Left forelimb (tissue), 1 donor: ENCODE data around the gene LGALSL.
A peak's percentile ranks its signal among the peaks of the same experiment; 100 is the strongest.

ENCODE experiments used
- DNase-seq: peaks from one replicate; pipeline ENCODE4 v3.0.0-alpha.2; 2018; ENCODE audit warnings: low spot score

LGALSL gene

GRCh38 chr2:64471600-64471999, 17.6 kb downstream of the LGALSL start:
- DNase-seq, result no peak

- no peak for DNase-seq
These were observed 18.9 kb downstream of the LGALSL start for GRCh38 chr2:64472881-64473280.

DNA sequence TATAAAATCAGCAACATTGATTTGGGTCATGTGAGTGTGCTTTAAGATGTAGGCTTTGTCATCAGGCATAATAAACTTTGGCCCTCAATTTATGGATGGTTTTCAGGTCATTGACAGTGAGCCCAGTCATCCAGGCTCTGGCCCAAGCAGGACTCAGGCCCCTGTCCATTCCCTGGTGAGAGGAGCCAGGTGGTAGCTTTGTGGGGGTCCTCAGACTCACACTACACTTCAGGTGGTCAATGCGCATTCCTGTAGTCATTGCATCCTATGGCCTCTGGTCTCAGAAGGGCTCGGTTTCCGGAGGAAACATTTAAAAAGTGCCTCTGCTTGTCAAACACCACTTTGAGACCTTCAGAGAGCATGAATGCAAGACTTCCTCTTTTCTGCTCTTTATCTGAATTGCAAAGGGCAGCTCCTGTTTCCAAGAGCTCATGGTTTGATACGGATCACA, 20.2 kb downstream of the LGALSL start:
- DNase-seq, result no peak

GRCh38 chr2:64474636-64475035, 20.7 kb downstream of the LGALSL start:
- DNase-seq, result no peak

DNA sequence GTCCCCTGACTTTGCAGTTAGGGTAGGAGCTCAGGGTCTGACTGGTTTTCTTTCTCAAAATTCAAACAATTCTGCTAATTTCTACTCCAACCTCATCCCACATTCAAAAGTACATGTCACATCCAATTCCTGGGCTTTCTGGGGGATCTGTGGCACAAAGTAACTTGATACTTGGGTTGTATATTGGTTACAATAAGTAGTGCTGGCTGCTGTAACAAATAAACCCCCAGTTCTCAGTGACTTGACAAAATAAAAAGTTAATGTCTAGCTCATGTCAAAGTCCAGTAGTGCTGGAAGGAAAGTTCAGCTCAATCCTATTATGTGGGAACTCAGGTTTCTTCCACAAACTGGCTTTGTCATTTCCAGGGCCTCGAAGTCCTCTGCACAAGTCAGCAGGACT, 23.1 kb downstream of the LGALSL start:
- no peak for DNase-seq

DNA sequence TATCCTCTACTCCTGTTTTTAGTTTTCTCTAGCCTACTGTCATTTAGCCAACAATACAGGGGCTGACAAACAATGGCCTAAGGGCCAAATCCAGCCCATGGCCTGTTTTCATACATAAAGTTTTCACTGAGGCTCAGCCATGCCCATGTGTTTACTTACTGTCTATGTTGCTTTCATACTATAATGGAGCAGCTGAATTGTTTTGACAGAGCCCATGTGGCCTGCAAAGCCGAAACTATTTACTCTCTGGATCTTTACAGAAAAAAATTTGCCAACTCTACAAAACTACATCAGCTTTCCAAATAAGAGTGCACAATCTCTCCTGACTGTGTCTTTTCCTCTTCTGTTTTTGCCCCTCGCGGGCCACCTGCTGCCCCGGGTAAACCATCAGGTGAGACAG, 24.0 kb downstream of the LGALSL start:
- no peak for DNase-seq

DNA sequence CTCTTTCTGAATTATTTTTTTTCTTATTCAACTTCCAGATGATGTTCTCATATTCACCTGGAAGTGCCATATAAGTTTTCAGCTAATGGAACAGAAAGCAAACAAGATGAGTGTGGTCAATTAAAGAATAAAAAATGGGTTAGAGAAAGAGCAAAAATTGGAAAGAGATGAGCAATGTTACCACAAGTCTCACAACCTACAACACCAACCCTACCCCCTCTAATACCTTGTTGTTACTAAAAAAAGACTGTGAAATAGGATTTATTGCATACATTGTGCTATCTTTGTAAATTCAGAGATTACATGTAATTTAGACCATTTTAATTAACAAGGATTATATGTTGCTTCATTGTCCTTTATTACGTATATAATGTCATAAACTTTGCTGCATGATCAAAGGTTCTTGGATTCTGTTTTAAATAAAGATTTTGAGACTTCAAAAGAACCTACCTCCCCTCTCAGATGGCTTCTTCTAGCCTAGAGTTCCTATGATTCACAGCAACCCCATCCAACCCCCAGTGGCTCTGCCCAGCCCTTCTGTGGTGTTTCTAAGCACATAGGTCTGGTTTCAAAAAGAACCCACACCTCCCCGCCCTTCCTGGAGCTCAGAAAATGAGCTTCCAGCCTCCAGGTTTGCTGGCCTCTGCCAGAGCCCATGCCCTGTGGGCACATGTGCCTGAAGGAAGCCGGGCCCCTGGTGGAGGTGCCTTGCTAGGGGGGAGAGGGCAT, 24.7 kb downstream of the LGALSL start:
- DNase-seq, result no peak

GRCh38 chr2:64479259-64480117, 25.5 kb downstream of the LGALSL start:
- DNase-seq, result no peak

- no peak for DNase-seq
These were observed 27.7 kb downstream of the LGALSL start for GRCh38 chr2:64481665-64482064.

DNA sequence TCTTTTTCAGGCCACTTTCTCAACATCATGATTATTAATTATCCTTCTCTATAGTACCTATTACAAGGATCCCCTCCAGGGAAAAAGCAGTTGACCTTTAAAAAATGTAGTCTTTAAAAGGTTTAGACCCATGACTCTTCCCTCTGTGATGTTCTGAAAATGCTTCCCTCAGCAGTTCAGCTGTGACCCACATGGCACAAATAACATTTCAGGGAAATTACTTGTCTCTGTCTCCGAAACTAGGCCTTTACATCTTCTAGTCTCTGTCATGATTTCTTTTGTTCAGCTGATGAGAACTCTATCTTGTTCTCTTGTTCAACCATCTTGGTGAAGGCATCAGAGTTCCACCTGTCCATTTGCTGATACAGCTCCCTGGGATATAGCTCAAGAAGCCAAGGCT, 28.3 kb downstream of the LGALSL start:
- no peak for DNase-seq

DNA sequence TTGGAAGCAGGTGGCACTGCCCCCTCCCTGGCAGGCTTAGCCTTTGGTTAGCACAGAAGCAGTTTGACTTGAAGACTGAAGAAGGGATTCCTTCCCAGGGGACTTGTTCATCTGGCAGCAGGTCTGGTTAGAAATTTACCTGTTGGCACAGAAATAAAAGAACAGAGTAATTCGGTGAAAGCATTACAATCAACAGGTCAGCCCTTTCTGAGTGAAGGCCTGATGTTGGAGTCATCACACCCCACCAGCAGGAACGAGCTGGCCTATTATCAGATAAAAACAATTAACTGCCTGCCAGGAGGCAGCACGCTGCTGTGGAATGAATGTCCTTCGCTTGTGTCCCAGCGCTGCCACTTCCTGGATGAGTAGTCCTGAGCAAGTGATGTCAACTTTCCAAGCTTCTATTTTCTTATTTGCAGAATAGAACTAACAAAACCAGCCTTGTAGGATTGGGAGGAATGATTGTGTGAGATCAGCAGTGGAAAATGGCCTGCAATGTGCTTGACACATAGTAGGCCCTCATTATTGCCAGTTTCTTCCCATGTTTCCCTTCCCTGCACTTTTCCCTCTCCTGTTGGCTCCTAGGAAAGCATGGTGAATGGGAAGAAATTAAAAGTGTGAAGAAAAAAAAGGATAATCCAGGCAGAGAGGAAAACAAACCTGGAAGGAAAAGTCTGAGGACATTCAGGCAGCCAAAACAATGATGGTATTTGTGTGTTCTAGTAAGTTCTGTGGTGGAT, 29.0 kb downstream of the LGALSL start:
- DNase-seq, result no peak

DNA sequence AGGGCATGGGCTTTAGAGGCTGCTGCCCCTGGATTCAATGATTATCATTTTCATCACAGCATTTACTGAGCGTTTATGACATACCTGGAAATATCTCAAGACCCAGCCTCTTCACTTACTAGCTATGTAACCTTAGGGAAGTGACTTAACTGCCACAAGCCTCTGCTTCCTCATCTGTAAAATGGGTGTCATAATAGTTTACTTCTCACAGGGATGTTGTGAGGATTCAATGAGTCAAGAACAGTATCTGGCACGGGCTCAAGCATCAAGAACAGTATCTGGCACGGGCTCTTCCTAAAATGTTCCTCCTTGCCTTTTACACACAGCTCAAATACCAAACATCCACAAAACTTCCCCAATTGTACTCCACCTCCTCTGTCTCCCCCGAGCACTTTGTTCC, 31.4 kb downstream of the LGALSL start:
- no peak for DNase-seq

DNA sequence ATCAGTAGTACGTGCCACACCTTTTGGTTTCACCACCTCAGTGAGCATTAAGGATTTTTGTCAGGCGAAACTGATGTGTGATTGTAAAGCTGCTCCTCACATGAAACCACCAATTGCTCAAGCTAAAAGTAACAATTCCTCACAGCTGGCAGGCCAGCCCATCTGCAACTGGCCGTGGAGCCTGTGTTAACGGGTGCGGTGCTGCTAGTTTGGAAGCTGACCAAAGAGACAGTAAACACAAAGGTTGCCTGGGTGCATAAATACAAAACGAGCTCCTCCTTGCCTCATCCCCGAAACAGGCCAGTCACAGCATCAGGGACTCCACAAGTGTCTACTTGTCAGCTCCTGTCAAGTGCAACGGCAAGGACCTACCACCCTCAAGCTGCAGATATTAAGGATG, 32.0 kb downstream of the LGALSL start:
- no peak for DNase-seq

GRCh38 chr2:64487256-64488049, 33.5 kb downstream of the LGALSL start:
- DNase-seq, result no peak

- peak; percentile 72 for DNase-seq
These were observed 34.4 kb downstream of the LGALSL start for GRCh38 chr2:64488050-64488974.

GRCh38 chr2:64489081-64489751, 35.3 kb downstream of the LGALSL start:
- no peak for DNase-seq

DNA sequence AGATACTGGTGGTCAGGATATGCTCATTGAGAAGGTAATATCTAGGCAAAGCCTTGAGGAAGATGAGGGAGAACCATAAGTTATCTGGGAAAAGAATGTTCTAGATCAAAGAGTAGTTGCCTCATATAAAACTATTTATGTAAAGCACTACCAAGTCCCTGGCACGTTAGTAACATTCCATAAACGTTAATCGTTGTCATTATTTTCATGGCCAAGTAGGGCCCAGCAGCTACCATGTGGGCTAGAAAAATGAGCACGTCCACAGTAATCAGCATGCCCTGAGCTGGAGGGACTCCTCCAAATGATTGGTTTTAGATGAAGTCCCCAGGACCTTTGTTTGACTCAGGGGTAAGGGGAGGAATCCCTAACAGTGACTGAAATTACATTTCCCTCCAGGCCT, 37.5 kb downstream of the LGALSL start:
- DNase-seq, result no peak

DNA sequence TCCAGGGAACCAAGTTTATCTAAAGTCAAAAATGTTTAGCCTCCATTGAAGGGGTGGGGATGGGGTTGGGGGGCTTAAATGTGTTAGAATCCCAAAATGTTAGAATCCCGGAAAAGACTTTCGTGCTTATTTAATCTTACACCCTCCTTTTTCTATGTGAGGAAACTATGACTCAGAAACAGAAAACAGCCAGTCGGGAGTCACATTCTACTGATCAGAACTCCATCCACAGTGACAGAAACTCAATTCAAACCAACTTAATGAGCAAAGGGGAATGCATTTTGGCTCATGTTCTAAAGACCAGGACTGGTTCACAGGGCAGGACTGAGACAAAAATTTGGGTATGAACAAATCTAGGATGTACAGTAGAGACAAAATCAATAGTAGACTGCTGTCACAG, 38.3 kb downstream of the LGALSL start:
- DNase-seq, result no peak

- DNase-seq, result no peak
These were observed 38.9 kb downstream of the LGALSL start for GRCh38 chr2:64492821-64493220.

DNA sequence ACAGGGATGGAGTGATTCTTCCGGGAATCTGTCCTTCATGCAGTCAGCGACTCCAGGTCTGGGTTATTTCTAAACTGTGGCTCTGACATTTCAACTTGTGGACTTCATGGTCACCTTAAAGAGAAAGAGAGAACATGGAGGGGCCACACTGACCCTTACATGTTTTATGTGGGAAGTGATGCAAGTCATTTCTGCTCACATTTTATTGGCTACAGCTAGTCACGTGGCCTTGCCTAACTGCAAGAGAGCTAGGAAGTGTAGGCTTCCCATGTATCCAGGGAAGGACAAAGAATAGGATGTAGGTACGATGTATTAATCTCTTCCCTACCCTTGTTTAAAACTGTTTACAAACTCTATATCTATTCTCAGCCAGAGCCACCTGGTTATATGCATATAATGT, 39.8 kb downstream of the LGALSL start:
- no peak for DNase-seq
